SU-DHL-6 (cell line): ENCODE results near the gene EVC.
"Not testable (repeated sequence)": the region's sequence is repeated elsewhere in the genome, so short reads cannot be mapped to it uniquely, and the experiment has no call there.

Source experiments
- CTCF ChIP-seq: fragments of 200-600 bp; sonication (generic); IDR thresholded peaks from one replicate; pipeline ENCODE4 v1.5.1; 2017; ENCODE audit warnings: antibody characterized with exemption, mild to moderate bottlenecking, low read length, moderate library complexity; ENCODE audit not compliant: insufficient read depth, poor library complexity, severe bottlenecking
- EZH2phosphoT487 ChIP-seq: fragments of 200-600 bp; sonication (generic), shearing (Covaris generic); conservative IDR thresholded peaks from 2 replicates; pipeline ENCODE4 v1.6.1; 2018; ENCODE audit warnings: mild to moderate bottlenecking, antibody characterized with exemption, low read length, moderate library complexity, mixed read lengths

- not testable (repeated sequence) for TF ChIP-seq CTCF, EZH2phosphoT487
Observed at GRCh38 chr4:5728412-5728811, 17.4 kb downstream of the EVC start.
